Pulmonary artery endothelial cell (primary cell): ENCODE measurements around the gene UBE3C. TPM values are rescaled to one million over a fixed set of nuclear protein-coding genes. Genes with fewer than 3 reads are reported as not detected.
"Not testable (repeated sequence)": the region's sequence is repeated elsewhere in the genome, so short reads cannot be mapped to it uniquely, and the experiment has no call there.

ENCODE experiments used
- DNase-seq: peaks from one replicate; pipeline ENCODE4 v3.0.0-alpha.2; 2011; ENCODE audit warnings: low read depth, low spot score
- total RNA-seq: library from RNA; depleted of rRNA; stranded (reverse); fragments of >200 nt; gene quantifications from 2 replicates; pipeline ENCODE4 v1.2.3, GENCODE V29; 2014

The UBE3C gene
- total RNA-seq, result 115 and 117 TPM in 2 replicates

- DNase-seq, result peak; percentile 61
These were observed at the start of gene UBE3C for GRCh38 chr7:157138424-157139110. TSS of gene UBE3C (plus strand) at chr7:157138926. CDS start at chr7:157139273, 347 bp downstream.

- DNase-seq, result no peak
These were observed 49.6 kb upstream of the UBE3C start for GRCh38 chr7:157089100-157089610.

GRCh38 chr7:157090485-157091165 is 48.1 kb upstream of the UBE3C start:
- no peak for DNase-seq

- no peak for DNase-seq
These were observed 42.3 kb upstream of the UBE3C start for GRCh38 chr7:157096286-157097055.

GRCh38 chr7:157097056-157097329 is 41.7 kb upstream of the UBE3C start:
- no peak for DNase-seq

- no peak for DNase-seq
These were observed 41.2 kb upstream of the UBE3C start for GRCh38 chr7:157097569-157097968.

- DNase-seq, result not testable (repeated sequence)
These were observed 38.7 kb upstream of the UBE3C start for GRCh38 chr7:157100005-157100404.

- DNase-seq, result not testable (repeated sequence)
These were observed 35.1 kb upstream of the UBE3C start for GRCh38 chr7:157103641-157104040.

- DNase-seq, result no peak
These were observed 27.4 kb upstream of the UBE3C start for GRCh38 chr7:157111311-157111710.

- DNase-seq, result no peak
These were observed 26.0 kb upstream of the UBE3C start for GRCh38 chr7:157112706-157113105.

GRCh38 chr7:157113607-157114006 is 25.1 kb upstream of the UBE3C start:
- DNase-seq, result no peak

GRCh38 chr7:157116762-157117161 is 22.0 kb upstream of the UBE3C start:
- DNase-seq, result no peak

GRCh38 chr7:157117796-157118195 is 20.9 kb upstream of the UBE3C start:
- DNase-seq, result no peak

GRCh38 chr7:157120181-157120580 is 18.5 kb upstream of the UBE3C start:
- DNase-seq, result no peak

GRCh38 chr7:157121184-157121715 is 17.5 kb upstream of the UBE3C start:
- no peak for DNase-seq

- no peak for DNase-seq
These were observed 15.8 kb upstream of the UBE3C start for GRCh38 chr7:157122800-157123495.

- DNase-seq, result no peak
These were observed 14.0 kb upstream of the UBE3C start for GRCh38 chr7:157124690-157125089.

GRCh38 chr7:157125376-157126223 is 13.1 kb upstream of the UBE3C start:
- DNase-seq, result no peak

GRCh38 chr7:157126921-157127320 is 11.8 kb upstream of the UBE3C start:
- no peak for DNase-seq

GRCh38 chr7:157129200-157129599 is 9.5 kb upstream of the UBE3C start:
- no peak for DNase-seq
